ENCODE measurements around the gene ANGPTL2.

The ANGPTL2 gene

GRCh38 chr9:127091526-127091925 lies 30.9 kb downstream of the ANGPTL2 start:
- DNase-seq, result no peak

- no peak for DNase-seq
Observed at GRCh38 chr9:127090341-127090985, 32.0 kb downstream of the ANGPTL2 start.

GRCh38 chr9:127089631-127090081 lies 32.8 kb downstream of the ANGPTL2 start:
- DNase-seq, result no peak

- DNase-seq, result no peak
Observed at GRCh38 chr9:127088724-127089615, 33.5 kb downstream of the ANGPTL2 start.

- DNase-seq, result no peak
Observed at GRCh38 chr9:127087836-127088235, 34.6 kb downstream of the ANGPTL2 start.

GRCh38 chr9:127087411-127087810 lies 35.0 kb downstream of the ANGPTL2 start:
- DNase-seq, result no peak

GRCh38 chr9:127086771-127087170 lies 35.7 kb downstream of the ANGPTL2 start:
- no peak for DNase-seq

GRCh38 chr9:127085186-127085585 lies 37.2 kb downstream of the ANGPTL2 start:
- no peak for DNase-seq

GRCh38 chr9:127084076-127085039 lies 38.1 kb downstream of the ANGPTL2 start:
- DNase-seq, result no peak

GRCh38 chr9:127083138-127083980 lies 39.1 kb downstream of the ANGPTL2 start:
- DNase-seq, result no peak

GRCh38 chr9:127081250-127082185 lies 40.9 kb downstream of the ANGPTL2 start:
- no peak for DNase-seq

GRCh38 chr9:127079446-127080140 lies 42.8 kb downstream of the ANGPTL2 start:
- no peak for DNase-seq

- DNase-seq, result no peak
Observed at GRCh38 chr9:127078988-127079387, 43.4 kb downstream of the ANGPTL2 start.

- no peak for DNase-seq
Observed at GRCh38 chr9:127078336-127078735, 44.1 kb downstream of the ANGPTL2 start.

- no peak for DNase-seq
Observed at GRCh38 chr9:127077644-127077946, 44.8 kb downstream of the ANGPTL2 start.

- DNase-seq, result no peak
Observed at GRCh38 chr9:127076860-127077643, 45.4 kb downstream of the ANGPTL2 start.

GRCh38 chr9:127075624-127076372 lies 46.6 kb downstream of the ANGPTL2 start:
- DNase-seq, result no peak

Measured in hematopoietic multipotent progenitor cell treated with erythropoietin and hydrocortisone succinate and interleukin-3 and kit ligand, for 8 days (in vitro differentiated cells).